ENCODE measurements around the gene CRYBA4. TPM values are rescaled to one million over a fixed set of nuclear protein-coding genes. Genes with fewer than 3 reads are reported as not detected.

Gene CRYBA4
- total and polyA plus RNA-seq, 2 of the 13 experiments (the other 11 are each of a cell fraction or from before 2014, with no cell fraction given) = not detected

GRCh38 chr22:26589845-26590736 is 31.7 kb upstream of the CRYBA4 start, which contains the start of gene TPST2 (continued):
- TF ChIP-seq MYC (CRISPR knock-in tag; IDR thresholded peaks at IDR 0.05; ENCODE audit: borderline replicate concordance) (no peak), DNMT3B (CRISPR knock-in tag; conservative IDR thresholded peaks at IDR 0.05) (no peak), JUNB (CRISPR knock-in tag; IDR thresholded peaks at IDR 0.05; ENCODE audit: borderline replicate concordance) (no peak), AGO1 (IDR thresholded peaks at IDR 0.05; ENCODE audit: low read depth, low read length, poor library complexity, severe bottlenecking) (no peak), RFXAP (CRISPR knock-in tag; IDR thresholded peaks at IDR 0.05; ENCODE audit: borderline replicate concordance) (no peak), ELF4 (CRISPR knock-in tag; IDR thresholded peaks at IDR 0.05; ENCODE audit: borderline replicate concordance) (no peak), AKNA (CRISPR knock-in tag; IDR thresholded peaks at IDR 0.05; ENCODE audit: borderline replicate concordance) (no peak), BORCS8-MEF2B (CRISPR knock-in tag; IDR thresholded peaks at IDR 0.05) (no peak), ZNF607 (CRISPR knock-in tag; IDR thresholded peaks at IDR 0.05; ENCODE audit: borderline replicate concordance) (no peak), ZFX (CRISPR knock-in tag; IDR thresholded peaks at IDR 0.05; ENCODE audit: low read depth) (no peak; the same call in 1 of the 2 replicates), SP140L (CRISPR knock-in tag; IDR thresholded peaks at IDR 0.05; ENCODE audit: borderline replicate concordance) (no peak), BRF2 (CRISPR knock-in tag; IDR thresholded peaks at IDR 0.05) (no peak), ZNF737 (CRISPR knock-in tag; IDR thresholded peaks at IDR 0.05; ENCODE audit: borderline replicate concordance) (no peak), ZNF160 (CRISPR knock-in tag; IDR thresholded peaks at IDR 0.05) (0 out of 2 replicates have a peak, but pooled peaks have one; percentile 21), CREB1 (IDR thresholded peaks at IDR 0.05) (peak; percentile 19; the same call in 1 of the 2 replicates), CREB1 (CRISPR knock-in tag; IDR thresholded peaks at IDR 0.05) (no peak), GATAD1 (CRISPR knock-in tag; IDR thresholded peaks at IDR 0.05) (no peak), MIER2 (CRISPR knock-in tag; IDR thresholded peaks at IDR 0.05) (no peak), ZNF703 (CRISPR knock-in tag; IDR thresholded peaks at IDR 0.05; ENCODE audit: borderline replicate concordance) (no peak), TERF1 (CRISPR knock-in tag; IDR thresholded peaks at IDR 0.05) (no peak), TCF7 (IDR thresholded peaks at IDR 0.05; ENCODE audit: low read depth) (no peak), ZMAT5 (CRISPR knock-in tag; IDR thresholded peaks at IDR 0.05; ENCODE audit: borderline replicate concordance, low read depth) (no peak)
